NB4 (cell line): ENCODE results near the gene MT1F.
A peak's percentile ranks its signal among the peaks of the same experiment; 100 is the strongest.

Experiments
- DNase-seq: peaks from one replicate; pipeline ENCODE4 v3.0.0; 2010; ENCODE audit warnings: low read depth
- H3K4me3 ChIP-seq: one replicate; pipeline ENCODE4 v1.5.1; 2011; ENCODE audit warnings: mild to moderate bottlenecking, low read depth, low read length, moderate library complexity
- MYC ChIP-seq: IDR thresholded peaks from 2 replicates; pipeline ENCODE4 v1.6.1; 2011; ENCODE audit warnings: low read depth, low read length
- POLR2A ChIP-seq: IDR thresholded peaks from 2 replicates; pipeline ENCODE4 v1.6.1; 2011; ENCODE audit warnings: mild to moderate bottlenecking; ENCODE audit not compliant: insufficient read length; ENCODE audit errors: extremely low read depth
- TF ChIP-seq, protein P1 (sequence below): IDR thresholded peaks from 2 replicates; pipeline ENCODE4 v1.6.1; 2011; ENCODE audit warnings: low read depth, low read length
- TF ChIP-seq, protein P2 (sequence below): IDR thresholded peaks from one replicate; pipeline ENCODE4 v1.5.1; 2012; ENCODE audit warnings: low read depth, low read length

MT1F gene

DNA sequence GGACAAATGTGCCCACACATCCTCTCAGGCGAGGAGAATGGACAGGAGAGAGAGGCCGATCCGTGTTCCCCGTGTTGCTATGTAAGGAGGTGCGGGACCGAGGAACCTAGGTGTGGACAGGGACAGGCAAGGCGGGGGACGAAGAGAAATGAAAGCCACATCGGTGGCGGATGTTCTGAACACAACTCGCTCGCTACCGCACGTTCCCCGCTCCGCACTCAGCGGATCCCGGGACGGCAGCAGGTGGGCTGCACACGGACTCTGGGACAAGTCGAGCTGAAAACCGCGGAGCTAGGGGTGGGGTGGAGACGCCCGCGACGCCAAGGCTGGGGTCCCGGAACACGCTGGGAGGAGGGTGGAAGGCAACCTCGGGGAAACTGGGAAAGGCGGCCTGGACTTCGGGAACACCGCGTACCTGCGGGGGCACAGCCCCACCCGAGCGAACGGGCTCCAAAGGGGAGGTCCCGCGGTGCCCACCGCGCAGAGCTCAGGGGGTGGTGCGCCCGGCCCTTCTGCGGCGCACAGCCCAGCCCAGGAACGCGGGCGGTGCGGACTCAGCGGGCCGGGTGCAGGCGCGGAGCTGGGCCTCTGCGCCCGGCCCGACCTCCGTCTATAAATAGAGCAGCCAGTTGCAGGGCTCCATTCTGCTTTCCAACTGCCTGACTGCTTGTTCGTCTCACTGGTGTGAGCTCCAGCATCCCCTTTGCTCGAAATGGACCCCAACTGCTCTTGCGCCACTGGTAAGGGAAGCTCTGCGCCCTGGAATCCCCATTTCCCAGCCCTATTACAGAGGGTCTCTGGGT, 32.4 kb upstream of the MT1F start, which contains the start of gene MT1E:
Gene MT1E (plus strand): TSS at position 642 of the 803 bp plus-strand sequence. CDS start 71 bp downstream, at position 713.
- DNase-seq = peak; percentile 71
- H3K4me3 ChIP-seq = peak within 1 kb of the TSS; percentile 39
- no peak for TF ChIP-seq MYC
- no peak for TF ChIP-seq POLR2A
- TF ChIP-seq, protein P1, sequence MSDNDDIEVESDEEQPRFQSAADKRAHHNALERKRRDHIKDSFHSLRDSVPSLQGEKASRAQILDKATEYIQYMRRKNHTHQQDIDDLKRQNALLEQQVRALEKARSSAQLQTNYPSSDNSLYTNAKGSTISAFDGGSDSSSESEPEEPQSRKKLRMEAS = no peak
- TF ChIP-seq, protein P2, sequence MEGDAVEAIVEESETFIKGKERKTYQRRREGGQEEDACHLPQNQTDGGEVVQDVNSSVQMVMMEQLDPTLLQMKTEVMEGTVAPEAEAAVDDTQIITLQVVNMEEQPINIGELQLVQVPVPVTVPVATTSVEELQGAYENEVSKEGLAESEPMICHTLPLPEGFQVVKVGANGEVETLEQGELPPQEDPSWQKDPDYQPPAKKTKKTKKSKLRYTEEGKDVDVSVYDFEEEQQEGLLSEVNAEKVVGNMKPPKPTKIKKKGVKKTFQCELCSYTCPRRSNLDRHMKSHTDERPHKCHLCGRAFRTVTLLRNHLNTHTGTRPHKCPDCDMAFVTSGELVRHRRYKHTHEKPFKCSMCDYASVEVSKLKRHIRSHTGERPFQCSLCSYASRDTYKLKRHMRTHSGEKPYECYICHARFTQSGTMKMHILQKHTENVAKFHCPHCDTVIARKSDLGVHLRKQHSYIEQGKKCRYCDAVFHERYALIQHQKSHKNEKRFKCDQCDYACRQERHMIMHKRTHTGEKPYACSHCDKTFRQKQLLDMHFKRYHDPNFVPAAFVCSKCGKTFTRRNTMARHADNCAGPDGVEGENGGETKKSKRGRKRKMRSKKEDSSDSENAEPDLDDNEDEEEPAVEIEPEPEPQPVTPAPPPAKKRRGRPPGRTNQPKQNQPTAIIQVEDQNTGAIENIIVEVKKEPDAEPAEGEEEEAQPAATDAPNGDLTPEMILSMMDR = no peak

DNA sequence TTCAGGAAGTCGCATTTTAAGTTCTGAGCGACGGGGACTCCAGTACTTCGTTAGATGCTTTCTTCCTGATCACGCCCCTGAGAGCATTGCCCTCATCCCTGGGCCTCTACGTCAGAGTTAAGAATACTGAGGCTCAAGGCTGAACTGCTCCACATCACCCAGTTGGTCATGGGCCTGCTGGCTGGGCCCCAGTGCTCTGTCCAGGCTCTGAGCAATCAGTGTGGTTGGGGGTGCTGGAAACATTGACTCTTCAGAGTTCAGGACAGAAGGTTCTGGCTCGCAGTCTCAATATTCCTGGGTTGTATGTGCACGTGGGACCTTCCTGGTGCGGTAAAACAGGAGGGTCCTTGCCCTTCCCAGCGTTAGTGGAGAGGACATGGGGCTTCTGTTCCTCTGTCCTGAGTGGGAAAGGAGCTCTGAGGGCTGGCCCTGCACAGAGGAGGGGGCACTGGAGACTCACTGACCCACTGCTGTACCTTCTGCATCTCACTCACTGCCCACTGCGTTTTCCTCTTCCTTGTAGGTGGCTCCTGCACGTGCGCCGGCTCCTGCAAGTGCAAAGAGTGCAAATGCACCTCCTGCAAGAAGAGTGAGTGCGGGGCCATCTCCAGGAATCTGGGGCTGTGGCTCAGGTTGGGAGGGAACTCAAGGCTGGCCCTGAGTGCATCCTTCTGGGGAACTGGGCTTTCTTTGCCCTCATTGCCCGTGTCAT, 31.7 kb upstream of the MT1F start:
- H3K4me3 ChIP-seq = peak overlapping the region; percentile 39
- no peak for DNase-seq
- TF ChIP-seq MYC (no peak), POLR2A (no peak)
- TF ChIP-seq, protein P1 = no peak
- TF ChIP-seq, protein P2 = no peak

DNA sequence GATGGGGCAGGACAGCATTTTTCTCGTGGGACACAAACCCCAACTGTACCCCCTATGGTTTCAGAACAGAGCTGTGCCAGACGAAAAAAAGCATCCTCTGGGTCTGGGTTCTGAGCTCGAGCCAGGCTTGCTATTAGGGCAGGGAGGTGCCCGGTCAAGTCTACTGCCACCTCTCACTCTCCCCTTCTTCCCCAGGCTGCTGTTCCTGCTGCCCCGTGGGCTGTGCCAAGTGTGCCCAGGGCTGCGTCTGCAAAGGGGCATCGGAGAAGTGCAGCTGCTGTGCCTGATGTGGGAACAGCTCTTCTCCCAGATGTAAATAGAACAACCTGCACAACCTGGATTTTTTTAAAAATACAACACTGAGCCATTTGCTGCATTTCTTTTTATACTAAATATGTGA, 31.1 kb upstream of the MT1F start:
- TF ChIP-seq, protein P2 = no peak
- no peak for TF ChIP-seq MYC
- no peak overlapping the region for H3K4me3 ChIP-seq
- DNase-seq = no peak

DNA sequence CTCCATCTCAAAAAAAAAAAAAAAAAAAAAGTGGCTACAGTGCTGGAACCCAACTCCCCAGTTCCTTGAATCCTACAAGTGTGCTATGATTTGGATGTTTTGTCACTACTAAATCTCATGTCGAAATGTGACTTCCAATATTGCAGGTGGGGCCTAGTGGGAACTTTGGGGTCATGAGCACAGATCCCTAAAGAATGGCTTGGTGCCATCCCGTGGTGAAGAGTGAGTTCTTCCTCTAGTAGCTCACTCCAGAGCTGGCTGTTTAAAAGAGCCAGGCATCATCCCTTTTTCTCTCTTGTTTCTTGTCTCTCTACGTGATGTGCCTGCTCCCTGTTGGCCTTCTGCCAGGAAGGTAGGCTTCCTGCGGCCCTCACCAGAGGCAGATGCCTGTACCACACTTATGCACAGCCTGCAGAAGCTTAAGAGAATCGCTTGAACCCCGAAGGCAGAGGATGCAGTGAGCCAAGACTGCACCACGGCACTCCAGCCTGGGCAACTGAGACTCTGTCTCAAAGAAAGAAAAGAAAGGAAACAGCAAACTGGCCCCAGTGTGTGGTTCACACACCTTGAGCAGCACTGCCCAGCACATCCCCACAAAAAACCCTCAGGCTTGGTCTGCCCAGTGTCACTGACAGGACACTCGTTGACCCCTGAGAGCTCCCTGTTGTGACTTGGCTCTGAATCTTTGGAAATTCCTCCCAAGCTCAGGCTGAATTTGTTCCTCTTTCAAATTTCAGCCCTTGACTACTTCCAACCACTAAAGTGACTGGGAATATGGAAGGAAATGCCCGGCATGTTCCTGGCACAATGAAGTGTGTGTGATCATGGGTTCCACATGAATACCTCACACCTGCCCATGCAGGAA, 29.0 kb upstream of the MT1F start:
- DNase-seq = no peak
- TF ChIP-seq MYC (no peak), POLR2A (no peak)
- TF ChIP-seq, protein P1 = no peak
- TF ChIP-seq, protein P2 = no peak
- H3K4me3 ChIP-seq = no peak overlapping the region

DNA sequence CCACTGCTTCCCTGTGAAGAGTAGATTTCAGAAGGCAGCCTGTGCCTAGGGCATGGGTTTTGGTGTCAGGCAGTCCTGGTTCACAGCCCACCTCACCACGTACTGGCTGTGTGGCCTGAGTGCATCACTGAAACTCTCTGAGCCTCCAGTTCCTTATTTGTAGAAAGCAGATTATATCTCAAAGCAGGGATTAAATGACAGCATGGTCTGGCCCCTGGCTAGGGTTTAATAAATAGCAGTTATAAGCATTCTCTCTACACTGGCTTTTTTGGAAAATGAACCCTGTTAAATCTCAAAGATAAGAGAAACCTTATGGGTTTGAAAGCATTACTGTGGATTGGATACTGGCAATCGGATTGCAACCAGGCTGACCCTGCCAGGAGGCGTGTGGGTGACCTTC, 28.2 kb upstream of the MT1F start:
- no peak for DNase-seq
- TF ChIP-seq, protein P1 = no peak
- TF ChIP-seq POLR2A = no peak
- TF ChIP-seq, protein P2 = no peak
- TF ChIP-seq MYC = no peak

More for the DNA sequence above, 28.2 kb upstream of the MT1F start:
- no peak overlapping the region for H3K4me3 ChIP-seq
